ENCODE measurements around the gene TUBG2.

DNA sequence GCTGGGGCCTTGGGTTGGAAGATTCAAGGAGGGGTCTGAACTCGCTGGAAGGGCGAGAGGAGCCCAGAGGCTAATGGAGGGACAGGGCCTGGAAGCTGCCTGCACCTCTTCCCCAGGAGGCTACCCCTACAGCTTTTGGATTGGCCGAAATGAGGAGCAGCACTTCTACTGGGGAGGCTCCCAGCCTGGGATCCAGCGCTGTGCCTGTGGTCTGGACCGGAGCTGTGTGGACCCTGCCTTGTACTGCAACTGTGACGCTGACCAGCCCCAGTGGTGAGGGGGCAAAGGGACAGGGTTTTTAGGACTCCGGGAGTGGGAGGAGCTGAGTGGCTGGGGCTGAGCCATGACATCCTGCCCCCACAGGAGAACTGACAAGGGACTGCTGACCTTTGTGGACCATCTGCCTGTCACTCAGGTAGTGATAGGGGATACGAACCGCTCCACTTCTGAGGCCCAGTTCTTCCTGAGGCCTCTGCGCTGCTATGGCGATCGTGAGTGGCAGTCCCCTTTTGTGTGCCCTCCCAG lies 32.0 kb downstream of the TUBG2 start:
- TF ChIP-seq, protein P1, sequence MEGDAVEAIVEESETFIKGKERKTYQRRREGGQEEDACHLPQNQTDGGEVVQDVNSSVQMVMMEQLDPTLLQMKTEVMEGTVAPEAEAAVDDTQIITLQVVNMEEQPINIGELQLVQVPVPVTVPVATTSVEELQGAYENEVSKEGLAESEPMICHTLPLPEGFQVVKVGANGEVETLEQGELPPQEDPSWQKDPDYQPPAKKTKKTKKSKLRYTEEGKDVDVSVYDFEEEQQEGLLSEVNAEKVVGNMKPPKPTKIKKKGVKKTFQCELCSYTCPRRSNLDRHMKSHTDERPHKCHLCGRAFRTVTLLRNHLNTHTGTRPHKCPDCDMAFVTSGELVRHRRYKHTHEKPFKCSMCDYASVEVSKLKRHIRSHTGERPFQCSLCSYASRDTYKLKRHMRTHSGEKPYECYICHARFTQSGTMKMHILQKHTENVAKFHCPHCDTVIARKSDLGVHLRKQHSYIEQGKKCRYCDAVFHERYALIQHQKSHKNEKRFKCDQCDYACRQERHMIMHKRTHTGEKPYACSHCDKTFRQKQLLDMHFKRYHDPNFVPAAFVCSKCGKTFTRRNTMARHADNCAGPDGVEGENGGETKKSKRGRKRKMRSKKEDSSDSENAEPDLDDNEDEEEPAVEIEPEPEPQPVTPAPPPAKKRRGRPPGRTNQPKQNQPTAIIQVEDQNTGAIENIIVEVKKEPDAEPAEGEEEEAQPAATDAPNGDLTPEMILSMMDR (IDR thresholded peaks at IDR 0.05) = no peak
- no peak for TF ChIP-seq EP300 (IDR thresholded peaks at IDR 0.05)
